Endodermal cell (in vitro differentiated cells): ENCODE results near the gene ST8SIA2. TPM values are rescaled to one million over a fixed set of nuclear protein-coding genes. Genes with fewer than 3 reads are reported as not detected.

ENCODE experiments used
- DNase-seq: peaks from one replicate; pipeline ENCODE4 v3.0.0-alpha.2; 2017
- H3K27ac ChIP-seq: 2 replicates; pipeline ENCODE4 v1.5.1; 2013; ENCODE audit warnings: mild to moderate bottlenecking, low read depth, low read length, moderate library complexity
- H3K27me3 ChIP-seq: 2 replicates; pipeline ENCODE4 v1.6.1; 2013; ENCODE audit warnings: mild to moderate bottlenecking, low read length, moderate library complexity; ENCODE audit not compliant: insufficient read depth, control insufficient read depth, poor library complexity, severe bottlenecking
- H3K36me3 ChIP-seq: 2 replicates; pipeline ENCODE4 v1.7.0; 2013; ENCODE audit warnings: mild to moderate bottlenecking, low read length, moderate library complexity; ENCODE audit not compliant: control insufficient read depth, insufficient read depth
- H3K4me1 ChIP-seq: one replicate; pipeline ENCODE4 v1.7.0; 2013; ENCODE audit warnings: low read length; ENCODE audit not compliant: control insufficient read depth, insufficient read depth
- H3K4me3 ChIP-seq: 2 replicates; pipeline ENCODE4 v1.5.1; 2013; ENCODE audit warnings: mild to moderate bottlenecking, low read length, moderate library complexity
- H3K9ac ChIP-seq: 2 replicates; pipeline ENCODE4 v1.6.1; 2013; ENCODE audit warnings: mild to moderate bottlenecking, low read length, moderate library complexity; ENCODE audit not compliant: poor library complexity, severe bottlenecking; ENCODE audit errors: extremely low read depth
- H3K9me3 ChIP-seq: 2 replicates; pipeline ENCODE4 v1.6.1; 2013; ENCODE audit warnings: mild to moderate bottlenecking, low read length, moderate library complexity; ENCODE audit not compliant: control insufficient read depth
- H3K27ac Mint-ChIP-seq: 2 replicates; pipeline ENCODE4 v1.8.0; 2020; ENCODE audit warnings: mixed read lengths
- H3K27me3 Mint-ChIP-seq: 2 replicates; pipeline ENCODE4 v1.8.0; 2021; ENCODE audit warnings: mild to moderate bottlenecking, mixed read lengths; ENCODE audit not compliant: insufficient read depth
- H3K36me3 Mint-ChIP-seq: 2 replicates; pipeline ENCODE4 v1.8.0; 2020; ENCODE audit warnings: low read depth, mixed read lengths
- H3K4me1 Mint-ChIP-seq: 2 replicates; pipeline ENCODE4 v1.8.0; 2020; ENCODE audit warnings: mixed read lengths
- H3K4me3 Mint-ChIP-seq: 2 replicates; pipeline ENCODE4 v1.8.0; 2020; ENCODE audit warnings: mild to moderate bottlenecking, moderate library complexity, mixed read lengths
- H3K9me3 Mint-ChIP-seq: 2 replicates; pipeline ENCODE4 v1.8.0; 2020; ENCODE audit warnings: mild to moderate bottlenecking, mixed read lengths
- WGBS, 2 experiments: methylation state at CpG; one replicate each; pipeline versions ENCODE4 v1.1.5 to v1.1.7; 2013; ENCODE audit warnings: missing lambda C conversion rate in 2 of 2, mixed read lengths in 1 of 2; ENCODE audit not compliant: insufficient coverage in 1 of 2, insufficient read length in 1 of 2; 5-methylcytosine and 5-hydroxymethylcytosine counted together
- total RNA-seq, 2 donors: library from RNA; stranded (reverse); fragmentation: NEBNext Ultra II Directional in 1 of 2; extraction: Animal tissue kit (Norgen Biotek cat#: 25700) in 1 of 2; gene quantifications; 2 replicates in 1 of 2; 3 replicates in 1 of 2; pipeline ENCODE4 v1.2.1, GENCODE V29; 2021
- TF ChIP-seq, protein P1 (sequence below): fragments of 200-600 bp; sonication (generic); conservative IDR thresholded peaks from 2 replicates; pipeline ENCODE4 v1.5.0; 2021; ENCODE audit warnings: antibody characterized with exemption, mild to moderate bottlenecking

Gene ST8SIA2
- total RNA-seq, 2 donors from 2014 or later: 8.1 to 8.9 TPM

DNA sequence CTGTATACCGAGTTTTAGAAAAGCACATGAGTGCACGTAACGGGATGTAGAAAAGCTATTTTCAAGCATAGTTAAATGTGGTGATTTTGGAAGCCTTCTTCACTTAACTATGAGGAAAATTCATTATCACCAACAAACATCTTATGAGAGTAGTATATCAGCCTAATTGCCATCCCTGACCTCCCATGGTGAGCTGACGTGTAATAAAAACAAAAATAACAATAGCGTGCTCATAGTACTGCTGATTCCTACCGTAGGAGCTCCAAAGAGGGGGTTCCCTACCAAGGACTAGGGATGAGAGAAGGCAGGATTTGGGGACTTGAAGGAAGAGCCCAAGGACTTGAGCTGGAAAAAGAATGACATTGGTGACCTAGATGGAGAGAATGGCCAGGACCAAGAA is 16.9 kb downstream of the ST8SIA2 start:
- Mint-ChIP-seq H3K27me3 (peaks cover 13% of the 10 kb centered on the region), H3K4me3 (no peak overlapping the region), H3K36me3 (peaks cover 2% of the 10 kb centered on the region), H3K9me3 (no peaks in the 10 kb centered on the region), H3K27ac (no peak overlapping the region), H3K4me1 (peaks cover 59% of the 10 kb centered on the region)
- Histone ChIP-seq H3K27me3 (no peaks in the 10 kb centered on the region), H3K4me1 (peaks cover 8% of the 10 kb centered on the region), H3K36me3 (peaks cover 13% of the 10 kb centered on the region), H3K9me3 (no peaks in the 10 kb centered on the region), H3K27ac (no peak overlapping the region), H3K9ac (no peak overlapping the region), H3K4me3 (no peak overlapping the region)
- TF ChIP-seq, protein P1, sequence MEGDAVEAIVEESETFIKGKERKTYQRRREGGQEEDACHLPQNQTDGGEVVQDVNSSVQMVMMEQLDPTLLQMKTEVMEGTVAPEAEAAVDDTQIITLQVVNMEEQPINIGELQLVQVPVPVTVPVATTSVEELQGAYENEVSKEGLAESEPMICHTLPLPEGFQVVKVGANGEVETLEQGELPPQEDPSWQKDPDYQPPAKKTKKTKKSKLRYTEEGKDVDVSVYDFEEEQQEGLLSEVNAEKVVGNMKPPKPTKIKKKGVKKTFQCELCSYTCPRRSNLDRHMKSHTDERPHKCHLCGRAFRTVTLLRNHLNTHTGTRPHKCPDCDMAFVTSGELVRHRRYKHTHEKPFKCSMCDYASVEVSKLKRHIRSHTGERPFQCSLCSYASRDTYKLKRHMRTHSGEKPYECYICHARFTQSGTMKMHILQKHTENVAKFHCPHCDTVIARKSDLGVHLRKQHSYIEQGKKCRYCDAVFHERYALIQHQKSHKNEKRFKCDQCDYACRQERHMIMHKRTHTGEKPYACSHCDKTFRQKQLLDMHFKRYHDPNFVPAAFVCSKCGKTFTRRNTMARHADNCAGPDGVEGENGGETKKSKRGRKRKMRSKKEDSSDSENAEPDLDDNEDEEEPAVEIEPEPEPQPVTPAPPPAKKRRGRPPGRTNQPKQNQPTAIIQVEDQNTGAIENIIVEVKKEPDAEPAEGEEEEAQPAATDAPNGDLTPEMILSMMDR: no peak
- 92 to 95% methylated on average over 2 to 6 of the region's 6 CpGs for WGBS, 2 experiments
- no peak for DNase-seq

DNA sequence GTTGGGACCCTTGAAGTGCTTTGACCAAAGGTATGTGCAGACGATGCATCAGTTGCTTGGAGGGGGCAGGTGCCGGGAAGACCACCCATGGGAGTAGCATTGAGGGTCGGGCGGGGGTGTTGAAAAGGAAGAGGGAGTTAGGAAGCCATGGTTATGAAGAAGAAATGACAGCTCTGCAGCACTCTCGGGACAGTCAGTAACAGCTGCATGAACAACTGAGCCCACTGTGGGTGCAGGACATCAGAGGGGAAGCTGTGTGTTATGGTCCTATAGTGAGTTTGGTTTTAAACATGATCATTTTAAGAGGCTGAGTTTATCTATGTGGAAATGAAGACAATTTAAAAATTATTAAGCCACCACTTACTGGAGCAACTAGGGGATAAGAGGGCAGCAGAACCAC is 17.6 kb downstream of the ST8SIA2 start:
- peaks cover 14% of the 10 kb centered on the region for H3K27me3 Mint-ChIP-seq
- H3K36me3 ChIP-seq: peaks cover 15% of the 10 kb centered on the region
- peaks cover 55% of the 10 kb centered on the region for H3K4me1 Mint-ChIP-seq
- H3K27ac ChIP-seq: no peak overlapping the region
- no peaks in the 10 kb centered on the region for H3K9me3 ChIP-seq
- no peaks in the 10 kb centered on the region for H3K9me3 Mint-ChIP-seq
- no peak for DNase-seq
- WGBS, 2 experiments: 93 to 95% methylated on average over 5 of the region's 5 CpGs
- peaks cover 4% of the 10 kb centered on the region for H3K36me3 Mint-ChIP-seq
- no peak overlapping the region for H3K4me3 Mint-ChIP-seq
- H3K27me3 ChIP-seq: no peaks in the 10 kb centered on the region
- no peak overlapping the region for H3K27ac Mint-ChIP-seq
- H3K4me3 ChIP-seq: no peak overlapping the region
- peaks cover 8% of the 10 kb centered on the region for H3K4me1 ChIP-seq
- no peak overlapping the region for H3K9ac ChIP-seq
- TF ChIP-seq, protein P1: no peak

DNA sequence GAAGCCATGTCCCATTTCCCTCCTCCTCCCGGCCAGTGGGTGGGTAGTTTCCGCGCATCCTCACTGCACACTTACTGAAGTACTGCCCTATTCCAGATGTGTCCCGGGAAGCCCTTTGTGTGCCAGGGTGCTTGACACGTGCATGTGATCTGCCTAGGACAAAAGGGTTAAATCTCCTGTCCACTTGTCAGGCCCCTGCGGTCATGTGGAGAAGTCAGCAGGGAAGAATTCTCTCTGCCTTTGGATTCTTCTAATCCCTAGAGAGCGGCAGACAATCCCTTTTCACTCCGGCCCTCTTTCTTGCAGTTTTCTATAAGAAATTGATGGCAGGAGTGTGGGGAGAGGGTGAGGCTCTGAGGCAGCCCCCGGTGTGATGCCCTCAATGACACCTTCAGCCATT is 19.8 kb downstream of the ST8SIA2 start:
- TF ChIP-seq, protein P1: no peak
- peak; percentile 73 for DNase-seq
- H3K27me3 ChIP-seq: no peaks in the 10 kb centered on the region
- H3K27ac Mint-ChIP-seq: peak overlapping the region; percentile 3
- no peaks in the 10 kb centered on the region for H3K9me3 Mint-ChIP-seq
- no peaks in the 10 kb centered on the region for H3K9me3 ChIP-seq
- H3K36me3 ChIP-seq: peaks cover 21% of the 10 kb centered on the region
- H3K4me3 ChIP-seq: no peak overlapping the region
- no peak overlapping the region for H3K27ac ChIP-seq
- no peak overlapping the region for H3K9ac ChIP-seq
- peaks cover 6% of the 10 kb centered on the region for H3K36me3 Mint-ChIP-seq
- H3K4me1 Mint-ChIP-seq: peaks cover 42% of the 10 kb centered on the region
- H3K4me1 ChIP-seq: peaks cover 8% of the 10 kb centered on the region
- H3K27me3 Mint-ChIP-seq: peaks cover 12% of the 10 kb centered on the region
- 42 to 51% methylated on average over 3 to 9 of the region's 9 CpGs for WGBS, 2 experiments
- no peak overlapping the region for H3K4me3 Mint-ChIP-seq
